Calu3 (cell line): ENCODE measurements around the gene MRPL19. TPM values are rescaled to one million over a fixed set of nuclear protein-coding genes. Genes with fewer than 3 reads are reported as not detected.

Experiments used
- BruUV-seq: library from RNA; stranded (reverse); fragments of 400-500 nt; replicated peaks from 2 replicates; lab custom pipeline; 2021; lab: Mats Ljungman, UMichigan
- CTCF ChIA-PET: fragments of 300-600 bp; sonication (Branson Sonifier 250); formaldehyde crosslinking; loops from one replicate; lab custom pipeline; 2022; ENCODE audit warnings: antibody characterized with exemption; lab: Charles Lee
- DNase-seq: peaks from one replicate; pipeline ENCODE4 v3.0.0; 2022
- H3K27ac Mint-ChIP-seq: one replicate; pipeline ENCODE4 v1.8.0; 2022; ENCODE audit warnings: mixed read lengths; ENCODE audit not compliant: unreplicated experiment
- H3K27me3 Mint-ChIP-seq: one replicate; pipeline ENCODE4 v1.8.0; 2022; ENCODE audit warnings: mixed read lengths; ENCODE audit not compliant: unreplicated experiment
- H3K36me3 Mint-ChIP-seq: one replicate; pipeline ENCODE4 v1.8.0; 2022; ENCODE audit warnings: mild to moderate bottlenecking, moderate library complexity, mixed read lengths; ENCODE audit not compliant: insufficient read depth, unreplicated experiment
- H3K4me1 Mint-ChIP-seq: one replicate; pipeline ENCODE4 v1.8.0; 2022; ENCODE audit warnings: mild to moderate bottlenecking, low read depth, mixed read lengths; ENCODE audit not compliant: unreplicated experiment
- H3K4me3 Mint-ChIP-seq: one replicate; pipeline ENCODE4 v1.8.0; 2022; ENCODE audit warnings: mild to moderate bottlenecking, low read depth, moderate library complexity, mixed read lengths; ENCODE audit not compliant: unreplicated experiment
- H3K9me3 Mint-ChIP-seq: one replicate; pipeline ENCODE4 v1.8.0; 2022; ENCODE audit warnings: low read depth, mixed read lengths; ENCODE audit not compliant: unreplicated experiment
- CTCF ChIP-seq: fragments of 200-600 bp; IDR thresholded peaks from one replicate; pipeline ENCODE4 v1.8.0; 2022; ENCODE audit warnings: antibody characterized with exemption; ENCODE audit not compliant: unreplicated experiment
- intact Hi-C: fragments of 100-400 bp; cut with micrococcal nuclease; formaldehyde crosslinking; loops from one replicate; pipeline ENCODE4 v1.10.0; 2022; ENCODE audit not compliant: unreplicated experiment
- total RNA-seq: library from RNA; stranded (reverse); gene quantifications from 2 replicates; pipeline ENCODE4 v1.2.3, GENCODE V29; 2022

MRPL19 gene
- total RNA-seq, 1 experiment from 2014 or later: 53.3 TPM

- Mint-ChIP-seq H3K4me3 (no peak overlapping the region), H3K36me3 (peaks cover 6% of the 10 kb centered on the region), H3K4me1 (peaks cover 8% of the 10 kb centered on the region), H3K27ac (no peak overlapping the region), H3K27me3 (peaks cover 33% of the 10 kb centered on the region), H3K9me3 (no peaks in the 10 kb centered on the region)
- no TSS peak for BruUV-seq
- CTCF ChIA-PET: interaction anchor here (1.7 to 2.3 kb wide), 3 partner anchors 26 to 75 kb away, joined by 10 to 22 read pairs (median 10); no protein-coding TSS in a partner anchor
- intact Hi-C loops: no loop called here
- TF ChIP-seq CTCF: no peak
- no peak for DNase-seq
Measured at GRCh38 chr2:75641587-75641986, 5.0 kb upstream of the MRPL19 start.

DNA sequence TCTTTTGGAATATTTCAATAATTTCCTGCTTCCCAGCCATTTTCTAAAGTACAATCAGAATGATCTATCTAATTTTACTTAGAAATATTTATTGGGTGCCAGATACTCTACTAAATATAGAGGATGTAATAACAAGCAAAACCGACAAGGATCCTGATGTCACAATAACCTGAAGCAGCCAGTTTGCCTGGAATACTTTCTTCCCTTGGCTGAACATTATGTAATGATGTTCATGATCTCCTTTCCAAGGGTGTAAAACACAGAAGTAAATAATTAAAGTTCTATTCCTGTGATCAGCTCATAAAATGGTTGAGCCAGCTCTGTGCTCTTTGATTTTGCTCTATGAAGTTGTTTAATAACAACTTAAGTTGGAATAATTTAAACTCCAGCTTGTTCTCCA, 2.6 kb upstream of the MRPL19 start:
- intact Hi-C loops: no loop called here
- Mint-ChIP-seq H3K27me3 (peaks cover 9% of the 10 kb centered on the region), H3K4me1 (no peaks in the 10 kb centered on the region), H3K27ac (no peak overlapping the region), H3K4me3 (no peak overlapping the region), H3K9me3 (no peaks in the 10 kb centered on the region), H3K36me3 (peaks cover 17% of the 10 kb centered on the region)
- CTCF ChIA-PET: no interaction called here
- no peak for TF ChIP-seq CTCF
- no TSS peak for BruUV-seq
- no peak for DNase-seq

- intact Hi-C loops: loop anchor here (2.0 kb wide), 1 partner anchor 61 kb away; no protein-coding TSS in a partner anchor
- Mint-ChIP-seq H3K4me1 (peaks cover 5% of the 10 kb centered on the region), H3K9me3 (no peaks in the 10 kb centered on the region), H3K27ac (peak overlapping the region; percentile 72), H3K27me3 (no peaks in the 10 kb centered on the region), H3K36me3 (peaks cover 23% of the 10 kb centered on the region), H3K4me3 (no peak overlapping the region)
- TF ChIP-seq CTCF: no peak
- no peak for DNase-seq
- no TSS peak for BruUV-seq
- CTCF ChIA-PET: no interaction called here
Measured at GRCh38 chr2:75645643-75646042, 940 bp upstream of the MRPL19 start.

DNA sequence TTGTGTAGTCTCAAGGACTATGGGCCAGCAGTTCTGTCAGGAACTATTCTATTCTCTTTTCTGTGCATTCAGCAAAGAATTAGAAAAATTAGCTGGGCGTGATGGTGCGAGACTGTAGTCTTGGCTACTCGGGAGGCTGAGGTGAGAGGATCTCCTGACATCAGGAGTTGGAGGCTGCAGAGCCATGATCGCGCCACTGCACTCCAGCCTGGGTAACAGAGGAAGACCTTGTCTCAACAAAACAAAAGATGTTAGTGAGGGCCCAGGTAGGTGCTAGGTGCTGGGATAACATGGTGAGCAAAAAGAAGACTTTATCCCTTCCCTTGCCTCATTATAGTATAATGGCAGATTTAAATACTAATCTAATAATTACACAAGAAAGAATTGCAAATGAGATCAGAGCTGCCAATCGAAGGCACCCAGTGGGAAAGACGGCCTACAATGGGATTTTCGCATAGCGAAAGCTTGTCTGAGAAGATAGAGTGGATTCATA, 447 bp upstream of the MRPL19 start:
- peak overlapping the region; percentile 72 for H3K27ac Mint-ChIP-seq
- intact Hi-C loops: loop anchor here (2.0 kb wide), 1 partner anchor 61 kb away; no protein-coding TSS in a partner anchor
- no peaks in the 10 kb centered on the region for H3K9me3 Mint-ChIP-seq
- BruUV-seq: TSS peak; percentile 52
- CTCF ChIA-PET: interaction anchor here (1.0 to 1.7 kb wide), 5 partner anchors 8 to 70 kb away, joined by 3 to 10 read pairs (median 4); no protein-coding TSS in a partner anchor
- peaks cover 23% of the 10 kb centered on the region for H3K36me3 Mint-ChIP-seq
- DNase-seq: no peak
- peaks cover 8% of the 10 kb centered on the region for H3K4me1 Mint-ChIP-seq
- peak overlapping the region; percentile 91 for H3K4me3 Mint-ChIP-seq
- H3K27me3 Mint-ChIP-seq: no peaks in the 10 kb centered on the region
- TF ChIP-seq CTCF: no peak
